Activated CD8-positive, alpha-beta memory T cell treated with anti-CD3 and anti-CD28 coated beads for 48 hours (primary cell): Measurements from ENCODE around the gene PGBD5.

ENCODE experiments used
- DNase-seq, 3 experiments: peaks; one replicate each; pipeline ENCODE4 v3.0.0-alpha.2; 2020; ENCODE audit warnings: low read depth in 2 of 3, low spot score in 2 of 3

PGBD5 gene

DNA sequence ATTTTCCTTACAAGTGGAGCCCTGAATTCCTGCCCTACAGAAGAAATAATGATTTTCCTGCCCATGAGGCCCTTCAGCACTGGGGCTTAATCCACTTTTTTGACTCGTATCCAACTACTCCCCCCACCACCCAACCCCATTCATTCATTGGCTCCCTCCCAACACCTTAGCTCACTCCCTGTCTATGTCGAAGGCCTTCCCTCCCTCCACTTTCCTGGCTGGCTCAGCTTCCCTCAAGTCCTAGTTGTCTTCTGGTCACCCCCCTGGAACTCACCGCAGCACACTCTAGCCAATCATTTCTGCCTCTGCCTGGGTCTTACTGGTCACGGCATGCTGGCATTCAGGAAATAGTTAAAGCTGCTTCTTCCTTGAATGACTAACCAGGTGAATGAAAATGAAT lies 118.9 kb downstream of the PGBD5 start:
- no peak for DNase-seq

GRCh38 chr1:230306169-230306568 lies 120.0 kb downstream of the PGBD5 start:
- DNase-seq, result peak in 1 of 3 experiments; percentile 7

GRCh38 chr1:230303822-230304221 lies 122.3 kb downstream of the PGBD5 start:
- DNase-seq, result no peak

GRCh38 chr1:230303069-230303468 lies 123.1 kb downstream of the PGBD5 start:
- DNase-seq, result no peak

DNA sequence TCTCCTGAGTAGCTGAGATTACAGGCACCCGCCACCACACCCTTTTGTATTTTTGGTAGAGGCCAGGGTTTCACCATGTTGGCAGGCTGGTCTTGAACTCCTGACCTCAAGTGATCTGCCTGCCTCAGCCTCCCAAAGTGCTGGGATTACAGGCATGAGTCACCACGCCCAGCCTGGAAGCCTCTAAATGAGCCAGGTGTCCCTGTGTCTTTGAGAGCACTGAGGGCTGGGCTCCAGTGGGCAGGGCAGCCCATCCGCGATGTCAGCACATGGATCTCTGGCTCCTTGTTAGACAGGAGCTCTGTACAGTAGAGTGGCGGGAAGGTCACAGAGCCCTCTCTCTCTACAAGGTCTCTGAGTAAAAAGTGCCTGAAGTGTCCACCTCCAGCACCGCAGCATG lies 124.3 kb downstream of the PGBD5 start:
- no peak for DNase-seq

DNA sequence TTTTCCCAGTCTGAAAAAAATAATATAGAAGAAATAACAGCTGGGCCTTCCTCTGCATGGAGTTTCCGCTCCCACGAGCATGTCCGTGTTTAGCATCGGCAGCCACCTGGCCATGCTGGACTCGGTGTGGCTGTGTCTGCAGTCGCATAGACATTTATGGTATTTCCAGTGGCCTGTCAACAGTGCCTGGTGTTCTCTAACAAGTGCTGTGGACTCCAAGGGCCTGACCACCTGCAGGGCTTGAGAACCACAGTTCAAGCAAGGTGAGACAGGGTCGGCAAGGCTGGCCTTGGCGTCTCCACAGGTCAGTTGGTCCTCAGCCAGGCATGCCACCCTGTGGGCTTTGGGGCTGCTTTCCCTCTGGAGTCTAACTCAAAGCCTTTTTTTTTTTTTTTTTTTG lies 124.8 kb downstream of the PGBD5 start:
- DNase-seq, result no peak

DNA sequence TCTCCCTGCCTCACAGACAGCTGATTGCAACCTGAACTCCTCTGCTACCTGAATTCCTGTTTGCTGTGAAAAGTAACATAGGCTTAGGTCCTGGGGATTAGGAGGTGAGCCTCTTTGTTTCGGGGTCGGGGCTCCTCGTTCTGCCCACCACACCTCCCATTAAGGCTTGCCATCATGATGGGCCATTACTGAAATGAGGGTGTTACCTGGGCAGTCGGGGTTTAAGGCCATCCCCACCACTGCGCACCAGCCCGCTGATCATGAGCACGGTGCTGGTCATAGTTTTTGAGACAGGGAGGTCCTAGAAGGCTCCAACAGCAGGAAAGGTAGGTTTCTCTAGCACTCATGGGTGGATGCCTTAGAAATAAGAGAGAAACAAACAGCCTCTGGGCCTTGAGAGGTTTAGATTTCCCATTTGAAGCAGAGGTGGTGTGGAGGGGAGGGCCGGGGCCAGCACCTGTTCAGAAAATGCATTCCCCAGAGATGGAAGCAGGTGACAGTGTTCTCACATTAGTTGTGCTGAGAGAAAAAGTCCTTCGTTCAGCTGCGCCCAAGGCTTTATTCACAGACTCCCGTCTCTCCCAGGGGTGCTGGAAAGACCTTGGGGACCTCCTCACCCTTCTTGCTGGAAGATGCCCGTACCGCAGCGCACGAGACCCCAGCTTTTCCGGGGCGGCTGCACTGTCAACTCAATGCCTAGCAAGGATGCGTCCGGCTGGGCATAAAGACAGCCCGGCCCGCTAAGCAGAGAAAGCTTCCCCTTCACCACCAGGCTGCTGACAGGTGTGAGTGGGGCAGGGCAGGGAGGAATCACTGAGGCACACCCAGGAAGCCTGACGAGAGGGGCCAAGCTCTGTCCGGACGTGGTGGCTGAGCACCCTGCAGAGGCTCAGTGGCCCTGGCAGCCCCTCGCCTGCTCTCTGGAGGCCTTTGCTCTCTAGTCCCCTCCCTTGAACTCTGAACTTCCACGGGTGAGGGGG lies 125.5 kb downstream of the PGBD5 start:
- DNase-seq, result no peak

GRCh38 chr1:230299191-230300006 lies 126.7 kb downstream of the PGBD5 start:
- DNase-seq, result no peak

DNA sequence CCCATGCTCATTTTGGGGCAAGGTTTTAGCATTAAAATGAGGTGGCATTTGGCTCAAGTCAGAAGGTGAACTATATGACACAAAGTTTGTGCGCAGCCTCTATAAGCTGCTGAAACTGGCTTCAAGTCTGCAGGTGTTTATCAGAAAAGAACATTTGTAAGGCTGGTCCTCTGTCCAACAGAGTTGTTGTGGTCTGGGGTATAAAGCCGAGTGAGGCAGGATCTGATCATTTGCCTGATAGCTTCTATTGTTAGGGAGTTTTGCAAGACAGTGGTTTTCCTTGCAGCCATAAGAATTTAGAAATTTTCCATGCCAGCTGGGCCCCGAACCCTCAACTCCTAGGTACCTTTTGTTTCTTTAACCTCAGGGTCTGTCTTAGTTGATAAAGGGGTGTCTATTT lies 130.8 kb downstream of the PGBD5 start:
- no peak for DNase-seq

GRCh38 chr1:230293390-230293700 lies 132.8 kb downstream of the PGBD5 start:
- no peak for DNase-seq

- no peak for DNase-seq
These were observed 133.3 kb downstream of the PGBD5 start for GRCh38 chr1:230292689-230293389.

DNA sequence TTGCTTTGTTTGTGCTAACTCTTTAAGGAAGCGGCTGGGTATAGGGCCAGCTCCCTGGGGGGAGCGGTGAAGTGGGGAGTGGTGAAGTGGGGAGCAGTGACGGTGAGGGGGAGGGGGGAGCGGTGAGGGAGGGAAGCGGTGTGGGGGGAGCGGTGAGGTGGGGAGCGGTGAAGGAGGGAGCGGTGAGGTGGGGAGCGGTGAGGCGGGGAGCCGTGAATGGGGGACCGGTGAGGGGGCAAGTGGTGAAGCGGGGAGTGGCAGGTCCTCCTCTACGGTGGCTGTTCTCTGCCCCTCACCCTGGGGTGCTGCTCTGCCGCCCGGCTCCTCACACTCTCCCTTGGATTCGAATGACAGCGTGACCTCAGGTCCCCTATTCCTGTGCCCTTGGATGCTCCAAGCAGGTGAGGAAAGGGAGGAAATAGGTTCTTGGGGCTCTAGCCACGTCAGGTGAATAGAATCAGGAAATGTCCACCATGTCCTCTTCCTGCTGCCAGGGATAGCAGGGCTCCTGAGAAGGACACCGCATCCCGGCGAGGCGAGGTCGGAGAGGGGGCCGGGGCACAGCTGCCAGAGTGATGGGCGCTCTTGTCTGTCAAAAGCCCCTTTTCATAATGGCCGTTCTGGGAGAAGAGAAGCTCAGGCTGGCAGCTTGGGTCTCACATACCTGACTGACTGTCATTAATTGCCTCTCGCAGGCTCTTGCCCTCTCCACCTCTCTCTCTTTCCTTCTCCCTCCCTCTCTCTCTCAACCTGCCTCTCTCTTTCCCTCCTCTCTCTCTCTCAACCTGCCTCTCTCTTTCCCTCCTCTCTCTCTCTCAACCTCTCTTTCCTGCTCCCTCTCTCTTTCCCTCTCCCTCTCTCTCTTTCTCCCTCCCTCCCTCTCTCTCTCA lies 134.2 kb downstream of the PGBD5 start:
- no peak for DNase-seq

- DNase-seq, result no peak
These were observed 136.8 kb downstream of the PGBD5 start for GRCh38 chr1:230289350-230289644.

GRCh38 chr1:230288641-230289349 lies 137.3 kb downstream of the PGBD5 start:
- DNase-seq, result no peak

- DNase-seq, result no peak
These were observed 138.3 kb downstream of the PGBD5 start for GRCh38 chr1:230287674-230288315.

DNA sequence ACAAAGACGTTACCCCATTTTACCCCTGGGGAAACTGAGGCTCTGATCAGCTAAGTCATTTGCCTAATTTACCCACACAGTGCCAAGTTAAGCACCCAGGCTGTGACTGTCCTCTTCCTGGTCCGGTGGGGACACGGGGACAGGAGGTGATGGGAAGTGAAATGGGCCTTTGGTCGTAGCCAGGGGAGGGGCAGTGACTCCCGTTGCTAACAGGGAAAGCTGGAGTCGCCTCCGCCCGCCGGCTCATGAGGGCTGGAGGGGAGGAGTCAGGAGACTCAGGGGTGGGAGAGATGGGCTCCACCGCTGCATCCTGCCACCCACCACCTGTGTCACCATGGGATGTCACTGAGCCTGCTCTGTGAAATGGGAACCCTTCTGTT lies 139.3 kb downstream of the PGBD5 start:
- DNase-seq, result no peak

DNA sequence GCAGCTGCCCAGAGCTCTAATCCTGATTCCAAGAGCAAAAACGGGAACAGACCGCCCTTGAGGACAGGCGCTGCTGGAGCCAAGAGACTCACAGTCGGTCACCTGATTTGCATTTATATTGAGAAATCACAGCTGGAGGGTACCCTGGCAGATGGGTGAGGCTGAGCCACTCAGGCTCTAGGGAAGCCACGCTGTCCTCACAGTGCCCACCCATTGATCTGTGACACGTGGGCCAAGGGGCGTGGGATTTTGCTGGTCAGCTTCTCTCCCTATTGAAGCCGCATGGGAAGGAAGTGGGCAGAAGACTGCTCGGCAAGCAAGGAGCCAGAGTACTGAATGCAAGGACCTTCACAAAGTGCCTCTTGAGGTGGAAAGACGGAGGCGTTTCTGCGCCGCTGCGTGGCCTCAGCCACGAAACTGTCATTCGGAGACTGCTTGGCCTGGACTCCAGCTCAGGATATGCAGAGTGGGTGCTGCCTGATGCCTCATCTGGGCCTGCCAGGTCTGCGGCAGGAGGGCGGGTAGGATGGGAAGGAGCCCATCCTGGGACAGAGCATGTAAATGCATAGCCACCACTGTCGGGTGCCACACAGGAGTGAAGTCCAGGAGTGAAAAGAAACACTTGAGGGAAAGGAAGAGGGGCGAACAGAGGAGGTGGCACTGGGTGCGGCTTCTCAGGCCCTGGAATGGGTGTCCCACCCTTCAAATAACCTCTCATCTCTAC lies 139.8 kb downstream of the PGBD5 start:
- no peak for DNase-seq

DNA sequence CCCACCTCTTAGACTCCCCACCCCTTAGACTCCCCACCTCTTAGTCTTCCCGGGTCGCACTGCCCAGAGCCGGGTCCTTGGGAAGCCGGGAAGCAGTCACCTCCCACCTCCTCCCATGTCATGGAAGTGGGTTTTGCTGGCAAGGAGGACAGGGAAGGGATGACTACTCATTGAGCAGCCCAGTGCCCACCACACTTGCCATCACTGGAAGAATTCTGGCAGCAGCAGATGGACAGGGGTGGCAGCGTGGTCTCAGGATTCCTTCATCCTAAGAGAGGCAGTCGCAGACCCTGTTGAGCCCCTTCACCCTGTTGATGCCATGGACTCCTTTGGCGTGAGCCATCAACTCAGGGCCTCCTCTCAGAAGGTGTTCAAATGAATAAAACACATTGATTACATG lies 140.8 kb downstream of the PGBD5 start:
- no peak for DNase-seq

DNA sequence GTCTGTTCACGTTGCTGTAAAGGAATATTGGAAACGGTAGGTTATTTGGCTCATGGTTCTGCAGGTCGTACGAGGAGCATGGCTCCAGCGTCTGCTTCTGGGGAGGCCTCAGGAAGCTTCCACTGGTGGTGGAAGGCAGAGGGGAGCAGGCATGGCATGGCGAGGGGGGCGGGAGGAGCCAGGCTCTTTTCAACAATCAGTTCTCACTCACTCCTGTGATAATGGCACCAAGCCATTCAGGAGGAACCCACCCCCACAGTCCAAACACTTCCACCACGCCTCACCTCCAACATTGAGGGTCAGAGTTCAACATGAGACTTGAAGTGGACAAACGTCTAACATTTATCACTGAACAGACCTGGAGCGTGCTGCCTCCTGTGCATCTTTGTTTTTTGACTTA lies 141.2 kb downstream of the PGBD5 start:
- DNase-seq, result no peak
